Measurements from ENCODE around the gene GDA.

The GDA gene

GRCh38 chr9:72149231-72149975 lies at the start of gene GDA:
GDA (plus strand) TSS chr9:72149440; CDS start chr9:72149560, 120 bp downstream.
- DNase-seq (ENCODE audit: low read depth) = no peak

GRCh38 chr9:72102520-72102919 lies 46.7 kb upstream of the GDA start:
- DNase-seq (ENCODE audit: low read depth) = no peak

DNA sequence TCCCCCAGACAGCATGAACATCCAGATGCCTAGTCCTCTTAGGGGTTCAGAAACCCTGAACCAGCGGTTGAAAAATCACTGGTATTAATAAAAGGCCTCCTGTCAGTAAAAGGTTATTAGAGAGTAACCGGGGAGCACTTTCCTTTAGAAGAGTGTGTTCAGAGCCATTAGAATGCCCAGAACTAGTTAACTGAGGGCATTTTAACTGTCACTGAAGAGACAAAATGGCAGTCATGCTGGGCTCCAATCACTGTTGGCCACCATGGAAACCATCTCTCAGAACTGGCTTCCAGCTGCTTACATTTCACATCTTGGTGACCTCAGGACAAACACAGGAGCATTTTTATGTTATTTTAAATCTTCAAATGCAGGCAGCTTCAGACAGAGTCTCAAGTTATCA lies 36.2 kb upstream of the GDA start:
- DNase-seq (ENCODE audit: low read depth) = no peak

- DNase-seq (ENCODE audit: low read depth) = no peak
Observed at GRCh38 chr9:72119853-72120252, 29.4 kb upstream of the GDA start.

DNA sequence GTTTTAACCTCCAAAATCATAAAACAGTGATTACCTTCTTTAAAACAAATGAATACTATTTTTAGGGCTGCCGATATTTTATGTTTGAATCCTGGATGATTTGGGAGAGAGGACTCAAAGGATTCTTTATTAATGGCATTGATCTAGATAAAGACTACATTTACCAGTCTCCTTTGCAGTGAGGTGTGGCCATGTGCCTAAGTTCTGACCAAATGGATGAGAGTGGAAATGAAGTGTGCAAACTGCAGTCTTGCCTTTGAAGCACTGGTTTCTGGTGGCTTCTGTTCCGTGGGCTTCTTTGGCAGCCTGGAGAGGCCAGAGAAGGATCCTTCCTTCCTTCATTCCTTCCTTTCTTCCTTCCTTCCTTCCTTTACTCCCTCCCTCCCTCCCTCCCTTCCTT lies 24.3 kb upstream of the GDA start:
- DNase-seq (ENCODE audit: low read depth) = no peak

- no peak for DNase-seq (ENCODE audit: low read depth)
Observed at GRCh38 chr9:72127753-72128152, 21.5 kb upstream of the GDA start.

- no peak for DNase-seq (ENCODE audit: low read depth)
Observed at GRCh38 chr9:72128526-72128925, 20.7 kb upstream of the GDA start.

DNA sequence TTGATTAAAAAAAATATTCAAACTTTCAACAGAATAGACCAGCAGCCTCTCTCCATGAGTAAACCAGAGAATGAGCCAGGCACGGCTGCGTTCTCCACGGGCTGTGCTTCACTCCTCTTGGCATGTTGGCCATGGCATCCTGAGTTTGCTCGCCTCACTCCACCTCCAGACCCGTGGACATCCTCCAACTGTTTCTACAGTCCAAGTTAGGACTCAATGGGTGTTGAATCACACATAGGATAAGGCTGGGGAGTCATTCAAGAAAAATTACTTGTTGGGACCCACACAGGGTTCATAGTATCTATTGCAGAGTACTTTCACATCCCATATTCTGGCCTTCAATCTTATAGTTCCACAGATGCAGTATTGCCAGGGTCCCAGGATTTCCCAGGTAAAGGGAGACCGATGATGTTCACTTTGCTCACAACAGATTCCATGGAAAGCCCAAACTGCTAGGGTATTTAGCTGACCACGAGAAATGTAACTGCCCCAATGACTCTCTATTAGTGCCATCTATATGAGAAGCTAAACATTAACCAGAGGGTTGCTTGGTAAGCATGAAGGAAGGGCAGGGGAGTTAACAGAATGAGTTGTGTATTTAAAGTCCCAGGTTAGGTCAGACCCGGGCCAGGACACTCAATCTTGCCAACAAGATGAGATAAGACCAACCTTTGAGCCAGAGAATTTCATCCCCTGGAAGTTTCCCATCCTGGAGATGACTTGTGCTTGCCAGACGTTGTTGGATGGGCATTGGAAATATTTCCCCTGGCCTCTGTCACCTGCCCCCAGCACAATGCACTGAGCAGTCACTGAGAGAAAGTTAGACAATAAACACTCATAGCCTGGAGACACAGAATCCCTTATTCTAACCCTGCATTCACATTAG lies 19.7 kb upstream of the GDA start:
- DNase-seq (ENCODE audit: low read depth) = no peak

DNA sequence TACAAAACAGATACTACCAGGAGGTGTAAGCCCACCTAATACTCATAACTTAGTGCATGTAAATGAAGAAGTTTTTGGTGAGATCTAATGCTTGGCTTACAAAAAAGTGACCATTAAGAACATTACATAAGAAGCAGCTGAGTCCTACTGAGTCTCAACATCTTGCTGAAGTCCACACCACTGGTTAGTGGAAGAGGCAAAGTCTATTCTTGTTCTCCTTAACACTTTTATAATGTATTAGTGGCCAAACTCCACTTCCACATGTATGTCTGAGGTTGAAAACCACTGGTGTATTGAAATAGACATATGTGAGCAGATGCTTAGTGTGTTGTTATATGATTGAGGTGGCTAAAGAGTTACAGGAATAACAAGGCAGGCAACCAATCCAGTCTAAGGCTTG lies 18.9 kb upstream of the GDA start:
- no peak for DNase-seq (ENCODE audit: low read depth)

DNA sequence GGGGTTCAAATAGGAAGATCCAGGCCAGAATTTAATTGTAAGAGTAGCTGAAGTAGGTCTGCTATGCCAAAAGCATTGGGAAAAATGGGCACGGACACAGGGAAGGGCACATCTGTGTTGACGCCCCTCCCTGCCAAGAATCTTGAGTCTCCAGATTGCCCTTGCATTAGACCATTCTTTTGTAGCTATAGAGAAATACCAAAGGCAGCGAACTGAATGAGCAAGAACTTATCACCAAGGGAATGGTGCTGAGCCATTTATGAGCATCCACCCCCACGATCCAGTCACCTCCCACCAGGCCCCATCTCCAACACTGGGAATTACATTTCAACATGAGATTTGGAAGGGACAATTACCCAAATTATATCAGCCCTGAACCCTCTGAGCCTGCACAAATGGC lies 18.0 kb upstream of the GDA start:
- no peak for DNase-seq (ENCODE audit: low read depth)

DNA sequence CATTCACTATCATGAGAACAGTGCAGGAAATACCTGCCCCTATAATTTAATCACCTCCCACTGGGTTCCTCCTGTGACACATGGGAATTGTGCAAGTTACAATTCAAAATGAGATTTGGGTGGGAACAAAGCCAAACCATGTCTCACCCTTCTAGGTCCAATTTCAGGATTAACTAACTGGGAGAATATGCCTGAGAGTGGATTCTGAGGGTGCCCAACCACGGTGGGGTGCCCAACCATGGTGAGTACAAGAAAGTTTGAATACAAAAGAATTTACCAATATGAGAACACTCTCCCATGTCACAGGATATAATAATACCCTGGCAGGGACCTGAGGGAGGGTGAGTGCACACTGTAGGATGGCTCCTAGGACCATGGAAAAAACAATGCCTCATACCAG lies 17.2 kb upstream of the GDA start:
- no peak for DNase-seq (ENCODE audit: low read depth)

GRCh38 chr9:72133365-72134035 lies 15.7 kb upstream of the GDA start:
- no peak for DNase-seq (ENCODE audit: low read depth)

GRCh38 chr9:72134801-72135200 lies 14.4 kb upstream of the GDA start:
- DNase-seq (ENCODE audit: low read depth) = no peak

- no peak for DNase-seq (ENCODE audit: low read depth)
Observed at GRCh38 chr9:72137697-72138365, 11.4 kb upstream of the GDA start.

- DNase-seq (ENCODE audit: low read depth) = no peak
Observed at GRCh38 chr9:72139226-72139625, 10.0 kb upstream of the GDA start.

DNA sequence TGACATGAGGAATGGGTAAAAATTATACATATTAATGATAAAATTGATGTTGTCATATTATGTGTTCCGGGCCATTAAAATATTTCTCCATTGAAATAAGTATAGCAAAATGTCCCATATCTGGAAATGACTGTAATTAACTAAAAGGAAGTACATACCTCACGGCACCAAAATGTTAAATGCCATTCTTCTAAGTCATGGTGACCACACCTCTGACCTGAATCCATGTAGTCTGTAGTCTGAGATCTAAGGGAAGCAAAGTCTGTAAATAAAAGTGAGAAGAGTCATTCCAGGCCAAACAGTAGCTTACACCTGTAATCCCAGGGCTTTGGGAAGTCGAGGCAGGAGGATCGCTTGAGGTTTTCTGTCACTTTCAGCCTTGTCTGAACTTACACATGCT lies 8.7 kb upstream of the GDA start:
- no peak for DNase-seq (ENCODE audit: low read depth)

DNA sequence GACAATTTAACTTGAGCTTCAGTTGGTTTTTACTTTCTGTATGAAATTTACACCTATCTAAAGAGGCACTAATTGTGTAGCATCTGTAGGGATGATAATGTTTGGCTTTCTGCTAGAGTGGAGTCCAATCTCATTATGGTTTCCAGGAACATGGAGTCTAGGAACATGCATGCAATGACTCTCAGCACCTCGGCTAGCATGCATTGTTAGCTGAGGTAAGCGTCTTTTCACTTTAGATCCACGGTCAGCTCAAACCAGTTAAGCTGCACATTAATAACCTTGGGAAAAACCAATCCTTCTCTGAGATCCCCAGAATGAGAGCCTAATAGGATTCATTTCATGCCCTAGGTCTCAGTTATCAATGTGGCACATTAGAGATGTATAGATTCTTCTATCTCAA lies 7.8 kb upstream of the GDA start:
- DNase-seq (ENCODE audit: low read depth) = no peak

GRCh38 chr9:72144756-72145492 lies 4.3 kb upstream of the GDA start:
- no peak for DNase-seq (ENCODE audit: low read depth)

GRCh38 chr9:72145733-72146505 lies 3.3 kb upstream of the GDA start:
- DNase-seq (ENCODE audit: low read depth) = no peak

GRCh38 chr9:72147676-72148075 lies 1.6 kb upstream of the GDA start:
- no peak for DNase-seq (ENCODE audit: low read depth)

- DNase-seq (ENCODE audit: low read depth) = no peak
Observed at GRCh38 chr9:72150127-72150526, 887 bp downstream of the GDA start.
